GM18873 (cell line): ENCODE results near the gene TCP11.
"Not testable (repeated sequence)": the region's sequence is repeated elsewhere in the genome, so short reads cannot be mapped to it uniquely, and the experiment has no call there.

ENCODE experiments used
- ATAC-seq: cut with Tn5 transposase; IDR thresholded peaks from one replicate; pipeline ENCODE4 v1.9.1; 2021; ENCODE audit warnings: mild to moderate bottlenecking, moderate library complexity, moderate number of reproducible peaks; ENCODE audit not compliant: unreplicated experiment, low FRiP score

TCP11 gene

DNA sequence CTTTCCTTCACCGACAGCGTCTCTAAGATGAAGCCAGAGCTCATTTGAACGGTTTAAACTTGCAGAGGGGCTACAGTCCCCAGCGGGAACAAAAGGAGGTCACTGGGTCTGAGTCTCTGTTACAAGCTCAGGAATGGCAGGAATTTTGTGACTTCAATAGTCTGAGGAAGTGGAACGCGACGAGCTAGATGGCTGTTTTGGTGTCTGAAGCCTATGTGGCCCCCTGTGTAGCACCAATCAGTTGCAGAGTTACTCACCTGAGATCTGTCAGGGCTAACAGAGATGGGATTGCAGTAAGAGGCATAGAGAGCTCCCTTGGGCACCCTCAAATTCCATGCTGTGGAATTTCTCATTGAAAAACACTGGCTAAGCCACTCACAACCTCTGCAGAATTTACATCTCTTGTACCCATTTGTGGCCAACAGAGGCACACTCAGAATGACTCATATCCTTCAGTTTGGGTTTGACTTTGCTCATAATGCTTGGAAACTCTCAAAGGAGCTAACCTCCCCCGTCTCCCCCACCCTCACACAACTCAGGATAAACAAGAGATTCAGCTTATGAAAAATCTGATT is 7.1 kb upstream of the TCP11 start:
- no peak for ATAC-seq

DNA sequence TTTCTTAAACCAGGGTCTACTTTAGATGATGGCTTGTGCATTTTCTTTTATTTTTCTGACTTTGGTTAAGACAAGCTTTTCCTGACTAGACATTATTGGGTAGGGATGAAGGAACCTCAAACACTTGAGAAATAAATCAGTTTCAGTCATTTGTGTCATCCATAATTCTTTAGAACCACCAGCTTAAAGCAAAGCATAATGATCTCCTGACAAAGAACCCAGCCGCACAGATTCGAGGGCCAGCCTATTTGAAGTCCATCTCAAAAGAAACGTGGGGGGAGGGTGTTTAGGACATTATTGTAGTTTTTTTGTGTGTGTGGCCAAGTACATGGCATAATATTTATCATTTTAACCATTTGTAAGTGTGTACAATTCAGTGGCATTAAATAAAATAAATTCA is 6.3 kb upstream of the TCP11 start:
- no peak for ATAC-seq

- ATAC-seq = no peak
These were observed 5.9 kb upstream of the TCP11 start for GRCh38 chr6:35147026-35147425.

DNA sequence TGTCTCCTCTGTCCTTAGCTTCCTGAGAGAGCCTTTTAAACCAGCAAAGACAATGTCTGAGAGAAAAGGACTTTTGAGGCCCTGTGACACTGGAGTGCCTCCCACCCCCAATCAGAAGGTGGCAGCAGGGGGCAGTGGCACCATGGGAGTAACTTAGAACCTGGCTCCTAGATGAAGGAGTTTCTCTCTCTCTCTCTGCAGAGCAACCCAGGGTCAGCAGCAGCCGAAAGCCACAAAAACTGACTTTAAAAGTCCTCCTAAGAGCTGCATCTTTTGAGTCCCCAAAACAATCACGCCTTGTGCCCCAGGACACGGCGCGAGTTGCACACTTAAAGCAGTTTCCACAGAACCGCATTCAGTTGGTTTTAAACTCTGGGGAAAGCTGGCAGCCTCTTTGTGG is 5.3 kb upstream of the TCP11 start:
- no peak for ATAC-seq

DNA sequence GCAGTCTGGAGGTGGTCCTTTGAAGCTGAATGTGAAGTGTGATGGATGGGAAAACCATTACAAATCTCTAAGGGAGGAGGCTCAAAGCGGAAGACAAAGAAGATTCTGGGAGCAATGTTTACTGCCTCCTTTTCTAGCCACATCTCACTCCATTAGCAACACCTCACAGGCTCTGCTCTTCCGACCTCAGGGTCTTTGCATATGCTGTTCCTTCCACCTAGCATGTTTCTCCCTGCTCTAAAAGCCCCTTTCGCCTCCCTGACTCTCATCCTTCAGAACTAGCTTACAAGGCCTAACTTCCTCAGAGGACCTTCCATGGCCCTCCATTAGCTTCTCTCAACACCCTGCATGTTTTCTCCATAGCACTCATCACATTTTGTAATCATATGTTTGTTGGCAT is 4.6 kb upstream of the TCP11 start:
- ATAC-seq = no peak

GRCh38 chr6:35142588-35143569 is 1.7 kb upstream of the TCP11 start:
- ATAC-seq = no peak

- ATAC-seq = no peak
These were observed 516 bp downstream of the TCP11 start for GRCh38 chr6:35140639-35141006.

- no peak for ATAC-seq
These were observed 1.1 kb downstream of the TCP11 start for GRCh38 chr6:35139924-35140638.

DNA sequence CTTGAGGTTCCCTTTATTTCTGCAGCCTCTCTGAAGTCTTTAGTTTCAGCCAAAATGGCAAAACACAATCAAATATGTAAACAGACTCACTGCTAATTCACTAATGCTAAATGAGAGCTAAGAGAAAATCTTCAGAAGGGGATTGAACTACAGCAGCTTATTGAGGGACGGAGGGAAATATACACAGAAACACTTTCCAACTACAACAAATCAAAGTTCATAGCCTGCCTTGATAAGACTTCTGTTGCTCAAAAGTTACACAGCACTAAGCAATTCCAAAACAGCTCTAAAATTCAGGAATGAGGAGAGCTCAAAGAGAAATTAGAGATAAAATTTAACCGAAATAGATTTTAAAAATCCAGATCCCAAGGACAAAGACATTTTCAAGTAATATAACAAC is 1.7 kb downstream of the TCP11 start:
- no peak for ATAC-seq

- ATAC-seq = not testable (repeated sequence)
These were observed 2.9 kb downstream of the TCP11 start for GRCh38 chr6:35138191-35138590.

- no peak for ATAC-seq
These were observed 5.0 kb downstream of the TCP11 start for GRCh38 chr6:35136185-35136584.

DNA sequence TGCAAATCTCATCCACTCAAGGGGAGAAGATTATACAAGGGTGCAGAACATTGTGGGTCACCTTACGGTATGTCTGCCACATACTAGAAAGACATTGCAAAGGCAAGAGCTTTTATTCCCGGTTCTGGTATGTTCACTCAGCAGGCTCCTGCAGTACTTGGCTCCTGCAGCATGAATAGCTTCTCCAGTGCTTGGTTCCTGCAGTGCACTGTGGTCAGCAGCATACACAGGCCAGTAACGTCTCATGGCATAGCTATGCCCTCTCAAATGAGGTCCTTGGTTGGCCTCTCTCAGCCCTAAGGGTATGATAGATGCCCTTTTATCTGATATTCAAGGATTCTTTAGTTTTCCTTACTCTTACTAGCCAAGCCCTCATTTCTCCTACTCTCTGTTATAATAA is 12.6 kb downstream of the TCP11 start:
- no peak for ATAC-seq

- ATAC-seq = no peak
These were observed 13.1 kb downstream of the TCP11 start for GRCh38 chr6:35128042-35128441.

- ATAC-seq = no peak
These were observed 16.8 kb downstream of the TCP11 start for GRCh38 chr6:35124356-35124755.

DNA sequence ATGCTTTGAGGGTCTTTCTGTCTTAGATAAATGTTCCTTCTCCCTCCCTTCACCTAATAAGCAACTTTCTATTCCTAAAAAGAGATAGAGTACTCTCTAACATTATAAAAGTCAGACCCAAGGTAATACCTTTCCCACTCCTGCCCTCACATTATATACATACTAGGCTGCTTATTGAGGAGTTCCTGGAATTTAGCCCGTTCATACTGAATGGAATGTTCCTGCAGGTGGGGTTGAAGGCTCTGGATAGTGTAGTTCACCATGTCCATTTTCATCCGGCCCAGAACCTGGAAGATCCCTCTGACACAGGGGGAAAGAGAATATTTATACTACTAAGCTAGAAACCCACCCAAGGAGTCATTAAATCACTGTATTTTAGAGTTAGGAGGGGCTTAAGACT is 20.4 kb downstream of the TCP11 start:
- ATAC-seq = no peak

- ATAC-seq = no peak
These were observed 32.7 kb downstream of the TCP11 start for GRCh38 chr6:35108309-35108885.

- not testable (repeated sequence) for ATAC-seq
These were observed 33.4 kb downstream of the TCP11 start for GRCh38 chr6:35107761-35108160.

GRCh38 chr6:35107208-35107607 is 33.9 kb downstream of the TCP11 start:
- ATAC-seq = not testable (repeated sequence)

GRCh38 chr6:35106061-35106460 is 35.1 kb downstream of the TCP11 start:
- ATAC-seq = not testable (repeated sequence)

DNA sequence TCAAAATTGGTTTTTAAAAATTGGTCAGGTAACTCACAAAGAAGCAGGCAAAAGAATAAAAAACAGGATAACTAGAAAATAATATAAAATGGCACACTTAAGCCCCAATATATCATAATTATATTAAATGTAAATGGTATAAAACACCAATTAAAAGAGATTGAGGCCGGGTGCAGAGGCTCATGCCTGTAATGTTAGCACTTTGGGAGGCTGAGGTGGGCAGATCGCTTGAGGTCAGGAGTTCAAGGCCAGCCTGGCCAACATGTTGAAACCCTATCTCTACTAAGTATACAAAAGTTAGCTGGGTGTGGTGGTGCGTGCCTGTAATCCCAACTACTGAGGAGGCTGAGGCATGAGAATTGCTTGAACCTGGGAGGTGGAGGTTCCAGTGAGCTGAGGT is 36.1 kb downstream of the TCP11 start:
- no peak for ATAC-seq

DNA sequence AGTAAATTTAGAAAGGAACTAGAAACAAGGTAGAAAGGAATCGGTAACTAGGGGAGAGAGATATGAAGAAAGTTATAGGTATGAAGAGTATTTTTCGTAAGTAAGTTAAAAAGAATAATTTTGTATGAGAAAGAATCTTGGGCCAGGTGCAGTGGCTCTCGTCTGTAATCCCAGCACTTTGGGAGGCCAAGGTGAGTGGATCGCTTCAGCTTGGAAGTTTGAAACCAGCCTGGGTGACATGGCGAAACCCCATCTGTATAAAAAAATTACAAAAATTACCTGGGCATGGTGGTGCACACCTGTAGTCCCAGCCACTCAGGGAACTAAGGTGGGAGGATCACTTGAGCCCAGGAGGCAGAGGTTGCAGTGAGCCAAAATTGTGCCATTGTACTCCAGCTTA is 42.0 kb downstream of the TCP11 start:
- no peak for ATAC-seq
